Measurements from ENCODE around the gene ACVR1.

ACVR1 gene

GRCh38 chr2:157782057-157782845 is 93.9 kb downstream of the ACVR1 start:
- Histone ChIP-seq H3K4me3 (ENCODE audit: low read depth, low read length) (no peak overlapping the region), H3K9ac (ENCODE audit: low read length) (no peak overlapping the region), H3K27ac (ENCODE audit: low read depth, low read length) (no peak overlapping the region), H2BK5ac (ENCODE audit: low read depth, low read length, poor library complexity) (no peak overlapping the region), H3K27me3 (ENCODE audit: insufficient read depth, low read length) (no peaks in the 10 kb centered on the region), H2AK5ac (ENCODE audit: low read length) (no peak overlapping the region), H3K9me3 (ENCODE audit: insufficient read depth, low read depth, low read length) (no peaks in the 10 kb centered on the region), H4K12ac (ENCODE audit: low read depth, low read length) (no peak overlapping the region), H2BK12ac (ENCODE audit: low read length) (no peak overlapping the region), H4K91ac (ENCODE audit: low read depth, low read length) (no peak overlapping the region), H3K18ac (ENCODE audit: low read length) (no peak overlapping the region), H4K8ac (ENCODE audit: low read depth, low read length) (no peak overlapping the region), H3K4me2 (ENCODE audit: low read length) (no peak overlapping the region), H3K14ac (ENCODE audit: low read length) (no peak overlapping the region), H3K36me3 (ENCODE audit: control insufficient read depth in 1 of 2, insufficient read depth in 2 of 2, low read length in 2 of 2) (peaks cover 0 to 4% of the 10 kb centered on the region in 2 experiments), H2BK120ac (ENCODE audit: insufficient read depth, low read length, poor library complexity) (no peak overlapping the region), H3K23ac (ENCODE audit: low read length) (no peak overlapping the region), H3K4me1 (ENCODE audit: control insufficient read depth in 1 of 2, insufficient read depth in 2 of 2, low read length in 2 of 2) (peaks cover 0 to 4% of the 10 kb centered on the region in 2 experiments), H3K4ac (ENCODE audit: low read depth, low read length) (no peak overlapping the region), H3K79me1 (ENCODE audit: low read length) (no peaks in the 10 kb centered on the region), H3K79me2 (ENCODE audit: control insufficient read depth, insufficient read depth, low read length, poor library complexity) (no peaks in the 10 kb centered on the region), H2AFZ (ENCODE audit: insufficient read depth, low read length, poor library complexity) (no peak overlapping the region)
- WGBS (ENCODE audit: extremely low coverage, insufficient coverage, insufficient read length): no CpG with 5 or more reads among the region's 4 CpGs
- DNase-seq: no peak

- Histone ChIP-seq H3K79me2 (ENCODE audit: control insufficient read depth, insufficient read depth, low read length, poor library complexity) (no peaks in the 10 kb centered on the region), H3K14ac (ENCODE audit: low read length) (no peak overlapping the region), H3K9me3 (ENCODE audit: insufficient read depth, low read depth, low read length) (no peaks in the 10 kb centered on the region), H4K91ac (ENCODE audit: low read depth, low read length) (no peak overlapping the region), H4K8ac (ENCODE audit: low read depth, low read length) (no peak overlapping the region), H2BK120ac (ENCODE audit: insufficient read depth, low read length, poor library complexity) (no peak overlapping the region), H2AFZ (ENCODE audit: insufficient read depth, low read length, poor library complexity) (no peak overlapping the region), H3K79me1 (ENCODE audit: low read length) (no peaks in the 10 kb centered on the region), H3K4me2 (ENCODE audit: low read length) (no peak overlapping the region), H3K23ac (ENCODE audit: low read length) (no peak overlapping the region), H3K27me3 (ENCODE audit: insufficient read depth, low read length) (no peaks in the 10 kb centered on the region), H3K27ac (ENCODE audit: low read depth, low read length) (no peak overlapping the region), H3K4ac (ENCODE audit: low read depth, low read length) (no peak overlapping the region), H2BK5ac (ENCODE audit: low read depth, low read length, poor library complexity) (no peak overlapping the region), H3K9ac (ENCODE audit: low read length) (no peak overlapping the region), H2AK5ac (ENCODE audit: low read length) (no peak overlapping the region), H3K4me3 (ENCODE audit: low read depth, low read length) (no peak overlapping the region), H3K36me3 (ENCODE audit: control insufficient read depth in 1 of 2, insufficient read depth in 2 of 2, low read length in 2 of 2) (peaks cover 3 to 5% of the 10 kb centered on the region in 2 experiments), H3K4me1 (ENCODE audit: control insufficient read depth in 1 of 2, insufficient read depth in 2 of 2, low read length in 2 of 2) (no peaks in the 10 kb centered on the region), H4K12ac (ENCODE audit: low read depth, low read length) (no peak overlapping the region), H3K18ac (ENCODE audit: low read length) (no peak overlapping the region), H2BK12ac (ENCODE audit: low read length) (no peak overlapping the region)
- no peak for DNase-seq
- no CpG with 5 or more reads among the region's 9 CpGs for whole genome bisulfite sequencing (ENCODE audit: extremely low coverage, insufficient coverage, insufficient read length)
Measured at GRCh38 chr2:157780211-157780610, 95.9 kb downstream of the ACVR1 start.

GRCh38 chr2:157779794-157780193 is 96.3 kb downstream of the ACVR1 start:
- no peaks in the 10 kb centered on the region for H3K4me1 ChIP-seq (ENCODE audit: control insufficient read depth in 1 of 2, insufficient read depth in 2 of 2, low read length in 2 of 2)
- H3K79me1 ChIP-seq (ENCODE audit: low read length): no peaks in the 10 kb centered on the region
- no peak overlapping the region for H2BK5ac ChIP-seq (ENCODE audit: low read depth, low read length, poor library complexity)
- H3K36me3 ChIP-seq (ENCODE audit: control insufficient read depth in 1 of 2, insufficient read depth in 2 of 2, low read length in 2 of 2): peaks cover 3 to 5% of the 10 kb centered on the region in 2 experiments
- WGBS (ENCODE audit: extremely low coverage, insufficient coverage, insufficient read length): no CpG with 5 or more reads among the region's 2 CpGs
- H3K27ac ChIP-seq (ENCODE audit: low read depth, low read length): no peak overlapping the region
- no peak overlapping the region for H2BK120ac ChIP-seq (ENCODE audit: insufficient read depth, low read length, poor library complexity)
- no peak overlapping the region for H3K4ac ChIP-seq (ENCODE audit: low read depth, low read length)
- no peak overlapping the region for H3K9ac ChIP-seq (ENCODE audit: low read length)
- DNase-seq: no peak
- H3K9me3 ChIP-seq (ENCODE audit: insufficient read depth, low read depth, low read length): no peaks in the 10 kb centered on the region
- no peak overlapping the region for H4K12ac ChIP-seq (ENCODE audit: low read depth, low read length)
- no peak overlapping the region for H3K14ac ChIP-seq (ENCODE audit: low read length)
- H3K23ac ChIP-seq (ENCODE audit: low read length): no peak overlapping the region
- H4K8ac ChIP-seq (ENCODE audit: low read depth, low read length): no peak overlapping the region
- no peak overlapping the region for H2AFZ ChIP-seq (ENCODE audit: insufficient read depth, low read length, poor library complexity)
- H2AK5ac ChIP-seq (ENCODE audit: low read length): no peak overlapping the region
- H3K27me3 ChIP-seq (ENCODE audit: insufficient read depth, low read length): no peaks in the 10 kb centered on the region
- no peak overlapping the region for H4K91ac ChIP-seq (ENCODE audit: low read depth, low read length)
- no peaks in the 10 kb centered on the region for H3K79me2 ChIP-seq (ENCODE audit: control insufficient read depth, insufficient read depth, low read length, poor library complexity)
- H3K18ac ChIP-seq (ENCODE audit: low read length): no peak overlapping the region
- H2BK12ac ChIP-seq (ENCODE audit: low read length): no peak overlapping the region
- H3K4me2 ChIP-seq (ENCODE audit: low read length): no peak overlapping the region
- H3K4me3 ChIP-seq (ENCODE audit: low read depth, low read length): no peak overlapping the region

GRCh38 chr2:157777427-157777826 is 98.7 kb downstream of the ACVR1 start:
- H3K79me1 ChIP-seq (ENCODE audit: low read length): no peaks in the 10 kb centered on the region
- no peaks in the 10 kb centered on the region for H3K4me1 ChIP-seq (ENCODE audit: control insufficient read depth in 1 of 2, insufficient read depth in 2 of 2, low read length in 2 of 2)
- H2AK5ac ChIP-seq (ENCODE audit: low read length): no peak overlapping the region
- no peak overlapping the region for H2BK120ac ChIP-seq (ENCODE audit: insufficient read depth, low read length, poor library complexity)
- no peak overlapping the region for H4K8ac ChIP-seq (ENCODE audit: low read depth, low read length)
- H3K27ac ChIP-seq (ENCODE audit: low read depth, low read length): no peak overlapping the region
- H2BK12ac ChIP-seq (ENCODE audit: low read length): no peak overlapping the region
- H2BK5ac ChIP-seq (ENCODE audit: low read depth, low read length, poor library complexity): no peak overlapping the region
- WGBS (ENCODE audit: extremely low coverage, insufficient coverage, insufficient read length): 100% methylated on average over 2 of the region's 4 CpGs
- no peak overlapping the region for H3K4me3 ChIP-seq (ENCODE audit: low read depth, low read length)
- H4K91ac ChIP-seq (ENCODE audit: low read depth, low read length): no peak overlapping the region
- H3K18ac ChIP-seq (ENCODE audit: low read length): no peak overlapping the region
- H2AFZ ChIP-seq (ENCODE audit: insufficient read depth, low read length, poor library complexity): no peak overlapping the region
- H3K4me2 ChIP-seq (ENCODE audit: low read length): no peak overlapping the region
- H3K14ac ChIP-seq (ENCODE audit: low read length): no peak overlapping the region
- H3K9ac ChIP-seq (ENCODE audit: low read length): no peak overlapping the region
- no peaks in the 10 kb centered on the region for H3K27me3 ChIP-seq (ENCODE audit: insufficient read depth, low read length)
- H3K79me2 ChIP-seq (ENCODE audit: control insufficient read depth, insufficient read depth, low read length, poor library complexity): no peaks in the 10 kb centered on the region
- H3K23ac ChIP-seq (ENCODE audit: low read length): no peak overlapping the region
- H4K12ac ChIP-seq (ENCODE audit: low read depth, low read length): no peak overlapping the region
- no peaks in the 10 kb centered on the region for H3K9me3 ChIP-seq (ENCODE audit: insufficient read depth, low read depth, low read length)
- DNase-seq: peak; percentile 30 to 73
- peaks cover 3 to 10% of the 10 kb centered on the region in 2 experiments for H3K36me3 ChIP-seq (ENCODE audit: control insufficient read depth in 1 of 2, insufficient read depth in 2 of 2, low read length in 2 of 2)
- no peak overlapping the region for H3K4ac ChIP-seq (ENCODE audit: low read depth, low read length)
